NK-92 (cell line): ENCODE results near the gene LRRC3.

ENCODE experiments used
- DNase-seq: peaks from one replicate; lab custom pipeline; 2025; ENCODE audit not compliant: unreplicated experiment; lab: John Stamatoyannopoulos, UW

Gene LRRC3

GRCh38 chr21:44423941-44424607 is 31.2 kb upstream of the LRRC3 start:
- no peak for DNase-seq

- DNase-seq: no peak
Observed at GRCh38 chr21:44424608-44425306, 30.6 kb upstream of the LRRC3 start.

- no peak for DNase-seq
Observed at GRCh38 chr21:44425307-44425894, 29.9 kb upstream of the LRRC3 start.

- no peak for DNase-seq
Observed at GRCh38 chr21:44425895-44426662, 29.2 kb upstream of the LRRC3 start.

GRCh38 chr21:44426663-44427191 is 28.6 kb upstream of the LRRC3 start:
- no peak for DNase-seq

GRCh38 chr21:44427241-44428120 is 27.8 kb upstream of the LRRC3 start:
- no peak for DNase-seq

GRCh38 chr21:44428281-44428960 is 26.9 kb upstream of the LRRC3 start:
- DNase-seq: no peak

GRCh38 chr21:44429894-44430293 is 25.4 kb upstream of the LRRC3 start:
- DNase-seq: no peak

GRCh38 chr21:44431300-44431699 is 24.0 kb upstream of the LRRC3 start:
- no peak for DNase-seq

- no peak for DNase-seq
Observed at GRCh38 chr21:44432841-44433790, 22.2 kb upstream of the LRRC3 start.

- no peak for DNase-seq
Observed at GRCh38 chr21:44433791-44434567, 21.3 kb upstream of the LRRC3 start.

- DNase-seq: no peak
Observed at GRCh38 chr21:44434568-44434925, 20.8 kb upstream of the LRRC3 start.

- DNase-seq: no peak
Observed at GRCh38 chr21:44434936-44435635, 20.2 kb upstream of the LRRC3 start.

GRCh38 chr21:44436111-44436611 is 19.1 kb upstream of the LRRC3 start:
- no peak for DNase-seq

GRCh38 chr21:44436958-44437357 is 18.4 kb upstream of the LRRC3 start:
- no peak for DNase-seq

GRCh38 chr21:44437371-44437695 is 18.0 kb upstream of the LRRC3 start:
- DNase-seq: no peak

- DNase-seq: no peak
Observed at GRCh38 chr21:44437696-44438431, 17.4 kb upstream of the LRRC3 start.
